ENCODE measurements around the gene CTRB1. TPM values are rescaled to one million over a fixed set of nuclear protein-coding genes. Genes with fewer than 3 reads are reported as not detected.

CTRB1 gene
- total RNA-seq, 1 experiment from 2014 or later, result 5.6 TPM

DNA sequence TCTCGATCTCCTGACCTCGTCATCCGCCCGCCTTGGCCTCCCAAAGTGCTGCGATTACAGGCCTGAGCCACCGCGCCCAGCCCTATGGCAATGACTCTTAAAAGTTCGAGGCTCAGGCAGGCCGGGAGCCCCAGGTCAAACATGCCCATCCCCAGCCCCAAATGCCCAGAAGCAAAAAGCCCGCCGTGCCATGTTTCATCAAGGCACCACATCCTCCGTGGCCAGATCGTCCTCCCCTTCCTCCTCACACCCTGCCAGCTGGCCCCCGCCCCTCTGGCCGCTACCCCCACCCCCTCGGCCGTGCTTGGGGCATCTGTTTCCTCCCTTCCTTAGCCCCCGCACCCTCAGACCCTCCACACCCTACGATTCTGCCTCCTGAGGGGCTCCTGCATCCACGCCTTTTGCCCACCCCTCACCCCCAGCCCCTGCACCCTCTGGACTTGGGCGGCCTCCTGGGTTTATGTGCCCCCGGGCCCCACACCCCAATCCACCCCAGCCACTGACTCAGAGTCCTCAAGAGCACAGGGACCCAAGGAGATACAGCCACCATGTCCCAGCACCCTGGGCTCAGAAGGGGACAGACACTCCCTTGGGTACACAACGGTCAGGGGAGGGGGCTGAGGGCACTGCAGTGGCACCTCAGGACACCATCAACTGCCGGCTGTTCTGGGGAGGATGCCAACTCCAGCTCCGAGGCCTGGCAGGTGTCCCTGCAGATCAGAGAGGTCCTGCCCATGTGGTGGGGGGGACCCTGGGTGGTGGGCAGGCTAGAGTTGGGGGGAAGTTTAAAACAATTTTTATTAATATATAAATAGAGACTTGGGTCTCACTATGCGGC is 7.1 kb downstream of the CTRB1 start:
- no peak overlapping the region for H2AFZ ChIP-seq (ENCODE audit: low read depth, low read length, poor library complexity, severe bottlenecking)
- no peak overlapping the region for H3K4me2 ChIP-seq (ENCODE audit: low read length)
- no peaks in the 10 kb centered on the region for H3K27me3 ChIP-seq (ENCODE audit: insufficient read depth, low read length)
- POLR2A ChIA-PET, result interaction anchor here (1.6 kb wide), 1 partner anchor 19 kb away, joined by 4 read pairs; the partner anchor contains the start of gene CTRB2
- RAD21 ChIA-PET (ENCODE audit: low non-redundant PET in 1 of 2, low total read pairs in 2 of 2, uncharacterized antibody in 2 of 2, unreplicated experiment in 2 of 2), result no interaction called here
- H3K9me2 ChIP-seq (ENCODE audit: insufficient read depth), result no peaks in the 10 kb centered on the region
- peaks cover 0 to 3% of the 10 kb centered on the region in 2 experiments; a peak in 1 of 4 replicates for H3K36me3 ChIP-seq (ENCODE audit: control insufficient read depth in 1 of 2, insufficient read depth in 2 of 2, low read length in 2 of 2)
- intact Hi-C loops (cut with micrococcal nuclease), result loop anchor here (2.0 kb wide), 1 partner anchor 15 kb away; no protein-coding TSS in a partner anchor
- no peaks in the 10 kb centered on the region for H4K20me1 ChIP-seq (ENCODE audit: insufficient read depth)
- no peak for DNase-seq (ENCODE audit: low read depth, low spot score)
- no TSS peak for BruUV-seq (replicated peaks)
- TF ChIP-seq, protein P1, sequence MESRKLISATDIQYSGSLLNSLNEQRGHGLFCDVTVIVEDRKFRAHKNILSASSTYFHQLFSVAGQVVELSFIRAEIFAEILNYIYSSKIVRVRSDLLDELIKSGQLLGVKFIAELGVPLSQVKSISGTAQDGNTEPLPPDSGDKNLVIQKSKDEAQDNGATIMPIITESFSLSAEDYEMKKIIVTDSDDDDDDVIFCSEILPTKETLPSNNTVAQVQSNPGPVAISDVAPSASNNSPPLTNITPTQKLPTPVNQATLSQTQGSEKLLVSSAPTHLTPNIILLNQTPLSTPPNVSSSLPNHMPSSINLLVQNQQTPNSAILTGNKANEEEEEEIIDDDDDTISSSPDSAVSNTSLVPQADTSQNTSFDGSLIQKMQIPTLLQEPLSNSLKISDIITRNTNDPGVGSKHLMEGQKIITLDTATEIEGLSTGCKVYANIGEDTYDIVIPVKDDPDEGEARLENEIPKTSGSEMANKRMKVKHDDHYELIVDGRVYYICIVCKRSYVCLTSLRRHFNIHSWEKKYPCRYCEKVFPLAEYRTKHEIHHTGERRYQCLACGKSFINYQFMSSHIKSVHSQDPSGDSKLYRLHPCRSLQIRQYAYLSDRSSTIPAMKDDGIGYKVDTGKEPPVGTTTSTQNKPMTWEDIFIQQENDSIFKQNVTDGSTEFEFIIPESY (IDR thresholded peaks at IDR 0.05; ENCODE audit: extremely low read depth, insufficient replicate concordance, low read length), result no peak
- TF ChIP-seq CEBPB (IDR thresholded peaks at IDR 0.05; ENCODE audit: low read depth), result no peak
- TF ChIP-seq TCF7L2 (IDR thresholded peaks at IDR 0.05; ENCODE audit: borderline replicate concordance, extremely low read depth, insufficient read depth, insufficient read length), result no peak
- TF ChIP-seq SP1 (IDR thresholded peaks at IDR 0.05; ENCODE audit: low read depth), result no peak
- no peak for TF ChIP-seq JUND (IDR thresholded peaks at IDR 0.05)
- TF ChIP-seq EGR1 (IDR thresholded peaks at IDR 0.05; ENCODE audit: low read depth), result no peak
- TF ChIP-seq, protein P2, sequence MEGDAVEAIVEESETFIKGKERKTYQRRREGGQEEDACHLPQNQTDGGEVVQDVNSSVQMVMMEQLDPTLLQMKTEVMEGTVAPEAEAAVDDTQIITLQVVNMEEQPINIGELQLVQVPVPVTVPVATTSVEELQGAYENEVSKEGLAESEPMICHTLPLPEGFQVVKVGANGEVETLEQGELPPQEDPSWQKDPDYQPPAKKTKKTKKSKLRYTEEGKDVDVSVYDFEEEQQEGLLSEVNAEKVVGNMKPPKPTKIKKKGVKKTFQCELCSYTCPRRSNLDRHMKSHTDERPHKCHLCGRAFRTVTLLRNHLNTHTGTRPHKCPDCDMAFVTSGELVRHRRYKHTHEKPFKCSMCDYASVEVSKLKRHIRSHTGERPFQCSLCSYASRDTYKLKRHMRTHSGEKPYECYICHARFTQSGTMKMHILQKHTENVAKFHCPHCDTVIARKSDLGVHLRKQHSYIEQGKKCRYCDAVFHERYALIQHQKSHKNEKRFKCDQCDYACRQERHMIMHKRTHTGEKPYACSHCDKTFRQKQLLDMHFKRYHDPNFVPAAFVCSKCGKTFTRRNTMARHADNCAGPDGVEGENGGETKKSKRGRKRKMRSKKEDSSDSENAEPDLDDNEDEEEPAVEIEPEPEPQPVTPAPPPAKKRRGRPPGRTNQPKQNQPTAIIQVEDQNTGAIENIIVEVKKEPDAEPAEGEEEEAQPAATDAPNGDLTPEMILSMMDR (IDR thresholded peaks at IDR 0.05 in 2 of 3, conservative IDR thresholded peaks at IDR 0.05 in 1 of 3; ENCODE audit: borderline replicate concordance in 1 of 3, insufficient read depth in 1 of 3, low read depth in 2 of 3, low read length in 2 of 3), result no peak
- TF ChIP-seq ZNF274 (IDR thresholded peaks at IDR 0.05; ENCODE audit: low read depth, low read length), result no peak
- no peak for TF ChIP-seq YY1 (IDR thresholded peaks at IDR 0.05; ENCODE audit: extremely low read depth, insufficient replicate concordance, low read depth, low read length)
- TF ChIP-seq SRF (IDR thresholded peaks at IDR 0.05; ENCODE audit: low read depth), result no peak
- no peak for TF ChIP-seq ELF1 (IDR thresholded peaks at IDR 0.05; ENCODE audit: borderline replicate concordance, low read depth)
- no peak overlapping the region for H3K27ac ChIP-seq (ENCODE audit: low read depth, low read length)
- H3K4me3 ChIP-seq (replicated peaks in 1 of 2; ENCODE audit: low read depth in 1 of 2, low read length in 2 of 2), result no peak overlapping the region
- no peaks in the 10 kb centered on the region for H3K4me1 ChIP-seq (ENCODE audit: control insufficient read depth in 1 of 2, insufficient read depth in 2 of 2, low read length in 2 of 2)
- H3K9me3 ChIP-seq (ENCODE audit: control insufficient read depth in 1 of 2, insufficient read depth in 1 of 2, low read depth in 1 of 2, low read length in 2 of 2), result no peaks in the 10 kb centered on the region
- CTCF ChIA-PET, result no interaction called here
- ATAC-seq, result no peak
- 0 out of 2 replicates have a peak, but pooled peaks cover 4% of the 10 kb centered on the region for H3K79me2 ChIP-seq (ENCODE audit: insufficient read depth, low read length)
- H3K9ac ChIP-seq (ENCODE audit: low read length), result no peak overlapping the region
